Trophoblast cell (in vitro differentiated cells and primary cell): Measurements from ENCODE around the gene JAGN1.
A peak's percentile ranks its signal among the peaks of the same experiment; 100 is the strongest.

ENCODE experiments used
- DNase-seq, 2 donors: peaks; one replicate each; pipeline ENCODE4 v3.0.0-alpha.2; 2016
- H2AFZ ChIP-seq: 2 replicates; pipeline ENCODE4 v1.6.1; 2013; ENCODE audit warnings: low read length, moderate library complexity, mild to moderate bottlenecking; ENCODE audit not compliant: insufficient read depth, poor library complexity
- H2AK5ac ChIP-seq: 2 replicates; pipeline ENCODE4 v1.6.1; 2013; ENCODE audit warnings: mild to moderate bottlenecking, low read length
- H2BK120ac ChIP-seq: 2 replicates; pipeline ENCODE4 v1.6.1; 2013; ENCODE audit warnings: low read length, mild to moderate bottlenecking, moderate library complexity; ENCODE audit not compliant: insufficient read depth, poor library complexity
- H2BK12ac ChIP-seq: 2 replicates; pipeline ENCODE4 v1.6.1; 2013; ENCODE audit warnings: mild to moderate bottlenecking, low read length, moderate library complexity
- H2BK5ac ChIP-seq: 2 replicates; pipeline ENCODE4 v1.6.1; 2013; ENCODE audit warnings: low read length, low read depth, moderate library complexity, mild to moderate bottlenecking; ENCODE audit not compliant: poor library complexity
- H3K14ac ChIP-seq: 2 replicates; pipeline ENCODE4 v1.6.1; 2013; ENCODE audit warnings: mild to moderate bottlenecking, low read length
- H3K18ac ChIP-seq: 2 replicates; pipeline ENCODE4 v1.6.1; 2013; ENCODE audit warnings: mild to moderate bottlenecking, low read length
- H3K23ac ChIP-seq: 2 replicates; pipeline ENCODE4 v1.6.1; 2013; ENCODE audit warnings: low read length
- H3K27ac ChIP-seq: 2 replicates; pipeline ENCODE4 v1.5.1; 2013; ENCODE audit warnings: low read depth, mild to moderate bottlenecking, inconsistent platforms, low read length, moderate library complexity
- H3K27me3 ChIP-seq: 2 replicates; pipeline ENCODE4 v1.6.1; 2013; ENCODE audit warnings: inconsistent platforms, mild to moderate bottlenecking, low read length, moderate library complexity; ENCODE audit not compliant: insufficient read depth
- H3K36me3 ChIP-seq, 2 experiments: 1 replicate in 1 of 2; 2 replicates in 1 of 2; pipeline ENCODE4 v1.6.1; 2013; ENCODE audit warnings: low read length in 2 of 2, mild to moderate bottlenecking in 2 of 2, moderate library complexity in 1 of 2; ENCODE audit not compliant: insufficient read depth in 2 of 2, control insufficient read depth in 1 of 2
- H3K4ac ChIP-seq: 2 replicates; pipeline ENCODE4 v1.6.1; 2013; ENCODE audit warnings: low read depth, mild to moderate bottlenecking, low read length, moderate library complexity
- H3K4me1 ChIP-seq, 2 experiments: 1 replicate in 1 of 2; 2 replicates in 1 of 2; pipeline ENCODE4 v1.6.1; 2013; ENCODE audit warnings: low read length in 2 of 2, mild to moderate bottlenecking in 2 of 2, moderate library complexity in 1 of 2; ENCODE audit not compliant: insufficient read depth in 2 of 2, control insufficient read depth in 1 of 2
- H3K4me2 ChIP-seq: 2 replicates; pipeline ENCODE4 v1.6.1; 2013; ENCODE audit warnings: inconsistent platforms, mild to moderate bottlenecking, low read length, moderate library complexity
- H3K4me3 ChIP-seq: 2 replicates; pipeline ENCODE4 v1.5.1; 2013; ENCODE audit warnings: mild to moderate bottlenecking, low read depth, low read length, inconsistent platforms
- H3K79me1 ChIP-seq: one replicate; pipeline ENCODE4 v1.6.1; 2013; ENCODE audit warnings: low read length
- H3K79me2 ChIP-seq: 2 replicates; pipeline ENCODE4 v1.6.1; 2013; ENCODE audit warnings: low read length, mild to moderate bottlenecking; ENCODE audit not compliant: control insufficient read depth, insufficient read depth, poor library complexity
- H3K9ac ChIP-seq: 2 replicates; pipeline ENCODE4 v1.6.1; 2013; ENCODE audit warnings: mild to moderate bottlenecking, low read length
- H3K9me3 ChIP-seq: 2 replicates; pipeline ENCODE4 v1.6.1; 2013; ENCODE audit warnings: low read depth, mild to moderate bottlenecking, control low read depth, inconsistent platforms, low read length; ENCODE audit not compliant: insufficient read depth
- H4K12ac ChIP-seq: 2 replicates; pipeline ENCODE4 v1.6.1; 2013; ENCODE audit warnings: low read depth, mild to moderate bottlenecking, low read length, moderate library complexity
- H4K8ac ChIP-seq: 2 replicates; pipeline ENCODE4 v1.6.1; 2013; ENCODE audit warnings: low read depth, mild to moderate bottlenecking, low read length, moderate library complexity
- H4K91ac ChIP-seq: one replicate; pipeline ENCODE4 v1.6.1; 2013; ENCODE audit warnings: low read depth, mild to moderate bottlenecking, low read length, moderate library complexity
- WGBS: extraction: QIAGEN DNeasy Blood & Tissue Kit; methylation state at CpG from one replicate; pipeline ENCODE4 v1.1.7; 2013; ENCODE audit warnings: missing lambda C conversion rate; ENCODE audit not compliant: insufficient read length, insufficient coverage; ENCODE audit errors: extremely low coverage; 5-methylcytosine and 5-hydroxymethylcytosine counted together

Gene JAGN1

DNA sequence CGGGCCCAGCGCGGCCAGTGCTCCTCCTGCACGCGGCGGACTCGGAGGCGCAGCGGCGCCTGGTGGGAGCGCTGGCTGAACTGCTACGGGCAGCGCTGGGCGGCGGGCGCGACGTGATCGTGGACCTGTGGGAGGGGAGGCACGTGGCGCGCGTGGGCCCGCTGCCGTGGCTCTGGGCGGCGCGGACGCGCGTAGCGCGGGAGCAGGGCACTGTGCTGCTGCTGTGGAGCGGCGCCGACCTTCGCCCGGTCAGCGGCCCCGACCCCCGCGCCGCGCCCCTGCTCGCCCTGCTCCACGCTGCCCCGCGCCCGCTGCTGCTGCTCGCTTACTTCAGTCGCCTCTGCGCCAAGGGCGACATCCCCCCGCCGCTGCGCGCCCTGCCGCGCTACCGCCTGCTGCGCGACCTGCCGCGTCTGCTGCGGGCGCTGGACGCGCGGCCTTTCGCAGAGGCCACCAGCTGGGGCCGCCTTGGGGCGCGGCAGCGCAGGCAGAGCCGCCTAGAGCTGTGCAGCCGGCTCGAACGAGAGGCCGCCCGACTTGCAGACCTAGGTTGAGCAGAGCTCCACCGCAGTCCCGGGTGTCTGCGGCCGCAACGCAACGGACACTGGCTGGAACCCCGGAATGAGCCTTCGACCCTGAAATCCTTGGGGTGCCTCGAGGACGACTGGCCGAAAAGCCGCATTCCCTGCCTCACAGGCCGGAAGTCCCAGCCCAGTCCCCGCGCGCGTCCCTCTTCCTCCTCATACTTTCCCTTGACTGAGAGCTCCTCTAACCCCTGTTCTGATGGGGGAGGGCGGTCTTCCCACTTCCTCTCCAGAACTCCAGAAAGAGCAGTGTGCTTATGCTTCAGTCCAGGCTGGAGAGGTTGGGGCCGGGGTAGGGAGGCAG is 25.1 kb downstream of the JAGN1 start:
- Histone ChIP-seq H3K4ac (peak overlapping the region; percentile 18), H3K4me3 (peak overlapping the region; percentile 78), H3K18ac (peak overlapping the region; percentile 71), H3K27me3 (no peaks in the 10 kb centered on the region), H2BK120ac (peak overlapping the region; percentile 40), H3K27ac (peak overlapping the region; percentile 83), H2BK12ac (peak overlapping the region; percentile 25), H2AK5ac (no peak overlapping the region), H3K9ac (peak overlapping the region; percentile 86), H4K8ac (peak overlapping the region; percentile 94), H3K79me1 (peaks cover 17% of the 10 kb centered on the region), H2AFZ (peak overlapping the region; percentile 90), H3K23ac (no peak overlapping the region), H3K9me3 (no peaks in the 10 kb centered on the region), H3K14ac (peak overlapping the region; percentile 76), H3K4me1 (peaks cover 8 to 17% of the 10 kb centered on the region in 2 experiments), H4K91ac (peak overlapping the region; percentile 84), H3K4me2 (peak overlapping the region; percentile 74), H3K36me3 (peaks cover 2 to 3% of the 10 kb centered on the region in 2 experiments), H2BK5ac (peak overlapping the region; percentile 77), H3K79me2 (peaks cover 10% of the 10 kb centered on the region), H4K12ac (peak overlapping the region; percentile 84)
- peak; percentile 57 to 77 for DNase-seq
- WGBS: no CpG with 5 or more reads among the region's 99 CpGs

DNA sequence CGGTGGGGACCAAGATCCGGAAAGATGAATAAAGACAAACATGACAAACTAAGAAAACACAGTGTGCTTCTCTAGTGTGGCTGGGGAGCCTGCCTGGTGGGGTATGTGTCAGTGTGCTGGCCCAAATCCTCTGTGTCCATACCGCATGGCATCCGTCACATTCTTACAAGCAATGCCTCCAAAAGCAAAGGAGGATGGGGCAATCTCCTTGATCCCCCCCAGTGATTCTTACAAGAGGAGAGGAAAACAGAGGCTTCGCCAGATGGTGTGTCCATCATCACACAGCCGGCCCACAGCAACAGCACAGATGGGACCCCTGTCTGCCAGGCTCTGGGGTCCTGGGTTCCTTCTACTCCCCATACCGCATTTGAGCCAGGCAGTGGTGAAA is 25.9 kb downstream of the JAGN1 start:
- H2AFZ ChIP-seq: peak overlapping the region; percentile 33
- peak overlapping the region; percentile 60 for H3K27ac ChIP-seq
- H4K8ac ChIP-seq: peak overlapping the region; percentile 80
- peak; percentile 46 to 59 for DNase-seq
- no peak overlapping the region for H3K4me3 ChIP-seq
- peaks cover 17% of the 10 kb centered on the region for H3K79me1 ChIP-seq
- H3K27me3 ChIP-seq: no peaks in the 10 kb centered on the region
- peak overlapping the region; percentile 16 for H2BK120ac ChIP-seq
- peaks cover 0 to under 1% of the 10 kb centered on the region in 2 experiments for H3K36me3 ChIP-seq
- peak overlapping the region; percentile 51 for H2AK5ac ChIP-seq
- peak overlapping the region; percentile 34 for H2BK5ac ChIP-seq
- no peaks in the 10 kb centered on the region for H3K9me3 ChIP-seq
- H4K12ac ChIP-seq: peak overlapping the region; percentile 54
- peak overlapping the region; percentile 47 for H3K14ac ChIP-seq
- H3K9ac ChIP-seq: no peak overlapping the region
- H3K23ac ChIP-seq: no peak overlapping the region
- H3K4ac ChIP-seq: peak overlapping the region; percentile 25
- peaks cover 8 to 17% of the 10 kb centered on the region in 2 experiments for H3K4me1 ChIP-seq
- H3K18ac ChIP-seq: peak overlapping the region; percentile 44
- H3K4me2 ChIP-seq: peak overlapping the region; percentile 64
- peaks cover 10% of the 10 kb centered on the region for H3K79me2 ChIP-seq
- peak overlapping the region; percentile 73 for H4K91ac ChIP-seq
- H2BK12ac ChIP-seq: peak overlapping the region; percentile 61
- no CpG with 5 or more reads among the region's 7 CpGs for WGBS

DNA sequence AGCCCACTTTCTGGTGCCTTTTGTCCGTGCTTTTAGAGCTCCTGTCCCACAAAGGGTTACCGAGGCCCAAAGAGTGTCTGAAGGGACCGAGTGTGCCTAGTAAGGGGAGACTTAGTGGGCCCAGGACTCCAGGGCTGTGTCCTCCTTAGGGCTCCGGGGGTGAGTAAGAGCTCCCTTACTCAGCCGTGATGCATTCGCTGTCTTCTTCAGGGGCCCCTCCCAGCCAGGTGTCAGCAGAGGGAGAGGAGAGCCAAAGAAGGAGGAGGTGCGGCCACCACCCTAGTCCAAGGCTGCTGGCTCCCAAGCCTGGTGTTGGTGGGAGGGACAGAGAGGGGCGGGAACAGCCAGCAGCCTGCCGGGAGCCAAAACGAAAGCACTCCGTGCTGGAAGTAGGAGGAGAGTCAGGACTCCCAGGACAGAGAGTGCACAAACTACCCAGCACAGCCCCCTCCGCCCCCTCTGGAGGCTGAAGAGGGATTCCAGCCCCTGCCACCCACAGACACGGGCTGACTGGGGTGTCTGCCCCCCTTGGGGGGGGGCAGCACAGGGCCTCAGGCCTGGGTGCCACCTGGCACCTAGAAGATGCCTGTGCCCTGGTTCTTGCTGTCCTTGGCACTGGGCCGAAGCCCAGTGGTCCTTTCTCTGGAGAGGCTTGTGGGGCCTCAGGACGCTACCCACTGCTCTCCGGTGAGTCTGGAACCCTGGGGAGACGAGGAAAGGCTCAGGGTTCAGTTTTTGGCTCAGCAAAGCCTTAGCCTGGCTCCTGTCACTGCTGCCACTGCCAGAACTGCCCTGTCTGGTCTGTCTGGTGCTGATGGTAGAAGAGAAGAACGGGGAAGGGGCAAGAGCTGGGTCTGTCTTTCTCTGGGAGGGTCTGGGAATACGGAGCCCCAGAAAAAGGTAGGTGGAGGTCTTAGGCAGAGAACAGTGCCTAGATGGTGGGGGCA is 26.6 kb downstream of the JAGN1 start, which contains the start of gene IL17RC:
Gene IL17RC (plus strand): TSS at position 365 of the 947 bp plus-strand sequence. CDS start 218 bp downstream, at position 583.
- no CpG with 5 or more reads among the region's 19 CpGs for WGBS
- Histone ChIP-seq H3K27me3 (no peaks in the 10 kb centered on the region), H3K9me3 (no peaks in the 10 kb centered on the region), H2BK5ac (peak within 1 kb of the TSS; percentile 34), H3K36me3 (no peaks in the 10 kb centered on the region), H3K23ac (no peak within 1 kb of the TSS), H3K79me1 (peaks cover 17% of the 10 kb centered on the region), H2AK5ac (peak within 1 kb of the TSS; percentile 51), H3K18ac (peak within 1 kb of the TSS; percentile 71), H4K91ac (peak within 1 kb of the TSS; percentile 84), H3K79me2 (peaks cover 10% of the 10 kb centered on the region), H2BK120ac (peak within 1 kb of the TSS; percentile 40), H2AFZ (peak within 1 kb of the TSS; percentile 90), H3K27ac (peak within 1 kb of the TSS; percentile 83), H4K12ac (peak within 1 kb of the TSS; percentile 84), H3K4ac (peak within 1 kb of the TSS; percentile 25), H3K4me2 (peak within 1 kb of the TSS; percentile 74), H3K4me1 (peaks cover 8 to 17% of the 10 kb centered on the region in 2 experiments), H3K14ac (peak within 1 kb of the TSS; percentile 76), H4K8ac (peak within 1 kb of the TSS; percentile 94), H3K4me3 (peak within 1 kb of the TSS; percentile 78), H2BK12ac (peak within 1 kb of the TSS; percentile 61), H3K9ac (peak within 1 kb of the TSS; percentile 15)
- peak; percentile 94 to 95 for DNase-seq

DNA sequence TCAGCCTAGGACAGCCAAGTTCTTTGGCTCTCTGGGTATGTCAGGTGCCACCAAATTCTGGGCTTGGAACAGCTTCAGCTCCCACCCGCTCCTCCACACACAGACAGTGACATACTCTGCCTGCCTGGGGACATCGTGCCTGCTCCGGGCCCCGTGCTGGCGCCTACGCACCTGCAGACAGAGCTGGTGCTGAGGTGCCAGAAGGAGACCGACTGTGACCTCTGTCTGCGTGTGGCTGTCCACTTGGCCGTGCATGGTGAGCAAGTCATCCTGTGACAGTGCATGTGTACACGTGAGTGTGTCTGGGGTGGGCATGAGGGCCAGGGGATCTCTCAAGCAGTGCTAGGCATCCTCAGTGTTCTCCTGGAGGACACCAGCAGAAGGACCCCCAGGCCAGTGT is 27.4 kb downstream of the JAGN1 start:
- H2BK5ac ChIP-seq: no peak overlapping the region
- no peak overlapping the region for H3K14ac ChIP-seq
- H3K27ac ChIP-seq: no peak overlapping the region
- H2BK120ac ChIP-seq: no peak overlapping the region
- H3K4me2 ChIP-seq: no peak overlapping the region
- no peak overlapping the region for H3K4me3 ChIP-seq
- no peaks in the 10 kb centered on the region for H3K9me3 ChIP-seq
- H3K79me1 ChIP-seq: peaks cover 17% of the 10 kb centered on the region
- H3K23ac ChIP-seq: no peak overlapping the region
- H3K4me1 ChIP-seq: peaks cover 8 to 17% of the 10 kb centered on the region in 2 experiments
- no peak overlapping the region for H2AK5ac ChIP-seq
- H3K27me3 ChIP-seq: no peaks in the 10 kb centered on the region
- no CpG with 5 or more reads among the region's 10 CpGs for WGBS
- H3K18ac ChIP-seq: no peak overlapping the region
- H3K36me3 ChIP-seq: no peaks in the 10 kb centered on the region
- no peak overlapping the region for H3K9ac ChIP-seq
- peaks cover 10% of the 10 kb centered on the region for H3K79me2 ChIP-seq
- H2BK12ac ChIP-seq: no peak overlapping the region
- H4K12ac ChIP-seq: no peak overlapping the region
- H2AFZ ChIP-seq: no peak overlapping the region
- H4K91ac ChIP-seq: no peak overlapping the region
- H3K4ac ChIP-seq: no peak overlapping the region
- DNase-seq: no peak
- no peak overlapping the region for H4K8ac ChIP-seq
